ENCODE results near the gene PDCD7. TPM values are rescaled to one million over a fixed set of nuclear protein-coding genes. Genes with fewer than 3 reads are reported as not detected.
"Not testable (repeated sequence)": the region's sequence is repeated elsewhere in the genome, so short reads cannot be mapped to it uniquely, and the experiment has no call there.

Gene PDCD7
- total RNA-seq, 1 donor from 2014 or later: 26.3 TPM

GRCh38 chr15:65095747-65096104 is 37.9 kb downstream of the PDCD7 start:
- H3K4me3 ChIP-seq (ENCODE audit: low read depth, low read length): no peak overlapping the region
- TF ChIP-seq CTCF (conservative IDR thresholded peaks at IDR 0.05; ENCODE audit: low read depth, low read length): no peak
- no peak for DNase-seq (ENCODE audit: low read depth)

- TF ChIP-seq CTCF (conservative IDR thresholded peaks at IDR 0.05; ENCODE audit: low read depth, low read length): no peak
- no peak for DNase-seq (ENCODE audit: low read depth)
- H3K4me3 ChIP-seq (ENCODE audit: low read depth, low read length): no peak overlapping the region
Observed at GRCh38 chr15:65095011-65095746, 38.4 kb downstream of the PDCD7 start.

GRCh38 chr15:65094294-65094995 is 39.2 kb downstream of the PDCD7 start:
- no peak overlapping the region for H3K4me3 ChIP-seq (ENCODE audit: low read depth, low read length)
- no peak for DNase-seq (ENCODE audit: low read depth)
- no peak for TF ChIP-seq CTCF (conservative IDR thresholded peaks at IDR 0.05; ENCODE audit: low read depth, low read length)

DNA sequence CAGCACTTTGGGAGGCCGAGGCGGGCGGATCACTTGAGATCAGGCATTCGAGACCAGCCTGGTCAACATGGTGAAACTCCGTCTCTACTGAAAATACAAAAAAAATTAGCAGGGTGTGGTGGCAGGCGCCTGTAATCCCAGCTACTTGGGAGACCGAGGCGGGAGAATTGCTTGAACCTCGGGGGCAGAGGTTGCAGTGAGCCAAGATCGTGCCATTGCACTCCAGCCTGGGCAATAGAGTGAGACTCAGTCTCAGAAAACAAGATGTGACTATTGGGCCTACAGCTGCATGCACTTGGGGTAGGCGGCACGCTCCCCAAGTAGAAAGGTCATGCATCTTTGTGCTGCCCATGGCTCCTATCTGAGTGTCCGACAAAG is 39.8 kb downstream of the PDCD7 start:
- H3K4me3 ChIP-seq (ENCODE audit: low read depth, low read length); DNase-seq (ENCODE audit: low read depth): not testable (repeated sequence)

DNA sequence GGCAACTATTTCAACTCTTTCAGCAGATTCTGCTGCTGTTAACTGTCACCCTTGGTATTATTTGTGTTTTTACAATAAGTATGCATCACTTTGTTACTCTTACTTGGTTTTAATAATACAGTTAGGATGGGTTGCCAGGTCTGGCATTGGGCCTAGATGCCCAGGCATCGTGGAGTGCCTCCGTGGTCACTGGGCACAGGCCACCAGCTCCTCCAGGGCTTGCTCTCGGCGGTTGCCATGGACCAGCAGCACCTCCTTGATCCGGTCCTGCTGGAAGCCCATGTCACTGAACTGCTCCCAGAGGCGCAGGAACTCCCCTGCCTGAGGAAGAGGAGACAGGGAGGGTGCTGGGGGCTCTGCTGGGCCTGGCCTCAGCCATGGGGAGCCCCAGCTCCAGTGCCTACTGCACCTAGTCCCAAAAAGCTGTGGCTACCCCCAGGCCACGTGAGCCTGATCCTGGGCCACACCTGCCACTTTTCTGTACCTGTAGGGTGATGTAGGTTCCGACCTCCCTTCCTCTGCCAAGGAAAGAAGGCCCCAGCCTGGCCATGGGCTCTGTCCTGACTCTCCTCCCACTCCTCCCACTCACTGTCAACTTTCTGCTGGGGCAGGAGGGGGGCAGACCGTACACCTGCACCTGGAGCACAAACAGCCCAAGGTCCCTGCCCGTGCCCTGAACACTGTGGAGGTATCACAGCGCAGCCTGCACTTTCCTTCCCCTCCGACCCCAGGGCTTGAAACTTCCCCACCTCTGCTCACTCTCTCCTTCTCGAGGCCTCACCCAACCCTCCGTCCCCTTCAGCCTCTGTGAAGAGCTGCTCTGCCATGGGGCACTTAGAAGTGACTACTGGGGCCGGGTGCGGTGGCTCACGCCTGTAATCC is 40.5 kb downstream of the PDCD7 start:
- H3K4me3 ChIP-seq (ENCODE audit: low read depth, low read length): no peak overlapping the region
- DNase-seq (ENCODE audit: low read depth): no peak
- TF ChIP-seq CTCF (conservative IDR thresholded peaks at IDR 0.05; ENCODE audit: low read depth, low read length): no peak

- no peak for TF ChIP-seq CTCF (conservative IDR thresholded peaks at IDR 0.05; ENCODE audit: low read depth, low read length)
- H3K4me3 ChIP-seq (ENCODE audit: low read depth, low read length): no peak overlapping the region
- DNase-seq (ENCODE audit: low read depth): no peak
Observed at GRCh38 chr15:65091946-65092770, 41.5 kb downstream of the PDCD7 start.

Measured in epithelial cell of proximal tubule (primary cell).